GM21381 (cell line): ENCODE measurements around the gene TNNT2.

ENCODE experiments used
- ATAC-seq: cut with Tn5 transposase; IDR thresholded peaks from one replicate; pipeline ENCODE4 v1.9.1; 2021; ENCODE audit warnings: mild to moderate bottlenecking, moderate library complexity; ENCODE audit not compliant: unreplicated experiment

The TNNT2 gene

GRCh38 chr1:201377611-201378092, at the start of gene TNNT2:
Gene TNNT2 (minus strand): TSS chr1:201377680. CDS start chr1:201373254, 4,426 bp downstream.
- no peak for ATAC-seq

- no peak for ATAC-seq
Measured at GRCh38 chr1:201426479-201427310, 49.2 kb upstream of the TNNT2 start.

- ATAC-seq: no peak
Measured at GRCh38 chr1:201424146-201424545, 46.7 kb upstream of the TNNT2 start.

GRCh38 chr1:201423655-201424054, 46.2 kb upstream of the TNNT2 start:
- ATAC-seq: no peak

GRCh38 chr1:201422436-201423030, 45.1 kb upstream of the TNNT2 start:
- no peak for ATAC-seq

GRCh38 chr1:201422026-201422425, 44.5 kb upstream of the TNNT2 start:
- no peak for ATAC-seq

- ATAC-seq: no peak
Measured at GRCh38 chr1:201421041-201421440, 43.6 kb upstream of the TNNT2 start.

- no peak for ATAC-seq
Measured at GRCh38 chr1:201420608-201421002, 43.1 kb upstream of the TNNT2 start.

- ATAC-seq: no peak
Measured at GRCh38 chr1:201419746-201420607, 42.5 kb upstream of the TNNT2 start.

GRCh38 chr1:201419256-201419655, 41.8 kb upstream of the TNNT2 start:
- no peak for ATAC-seq

- no peak for ATAC-seq
Measured at GRCh38 chr1:201418461-201418860, 41.0 kb upstream of the TNNT2 start.

GRCh38 chr1:201414051-201414738, 36.7 kb upstream of the TNNT2 start:
- no peak for ATAC-seq

GRCh38 chr1:201411292-201411691, 33.8 kb upstream of the TNNT2 start:
- ATAC-seq: no peak

- ATAC-seq: no peak
Measured at GRCh38 chr1:201409440-201409839, 32.0 kb upstream of the TNNT2 start.

GRCh38 chr1:201408834-201409200, 31.3 kb upstream of the TNNT2 start:
- no peak for ATAC-seq

- ATAC-seq: no peak
Measured at GRCh38 chr1:201408176-201408833, 30.8 kb upstream of the TNNT2 start.

GRCh38 chr1:201406831-201407406, 29.4 kb upstream of the TNNT2 start:
- no peak for ATAC-seq

GRCh38 chr1:201405484-201405831, 28.0 kb upstream of the TNNT2 start:
- ATAC-seq: no peak

GRCh38 chr1:201404722-201405483, 27.4 kb upstream of the TNNT2 start:
- no peak for ATAC-seq
